Ishikawa (cell line): ENCODE data around the gene BBIP1.

ENCODE experiments used
- CREB1 ChIP-seq: IDR thresholded peaks from 2 replicates; pipeline ENCODE4 v1.6.1; 2012; ENCODE audit warnings: low read depth
- EGR1 ChIP-seq: IDR thresholded peaks from 2 replicates; pipeline ENCODE4 v1.6.1; 2012
- EP300 ChIP-seq: IDR thresholded peaks from 2 replicates; pipeline ENCODE4 v1.6.1; 2012; ENCODE audit warnings: borderline replicate concordance
- FOXM1 ChIP-seq: IDR thresholded peaks from 2 replicates; pipeline ENCODE4 v1.6.1; 2012; ENCODE audit warnings: low read depth, borderline replicate concordance
- MAX ChIP-seq: IDR thresholded peaks from 2 replicates; pipeline ENCODE4 v1.6.1; 2012
- RAD21 ChIP-seq: IDR thresholded peaks from 2 replicates; pipeline ENCODE4 v1.6.1; 2012; ENCODE audit warnings: low read depth
- REST ChIP-seq: IDR thresholded peaks from 2 replicates; pipeline ENCODE4 v1.6.1; 2012; ENCODE audit warnings: low read depth, mild to moderate bottlenecking
- TAF1 ChIP-seq: IDR thresholded peaks from 2 replicates; pipeline ENCODE4 v1.6.1; 2012; ENCODE audit warnings: low read depth, mild to moderate bottlenecking
- TCF12 ChIP-seq: IDR thresholded peaks from 2 replicates; pipeline ENCODE4 v1.6.1; 2012; ENCODE audit warnings: low read depth
- USF1 ChIP-seq: IDR thresholded peaks from 2 replicates; pipeline ENCODE4 v1.6.1; 2012
- YY1 ChIP-seq: IDR thresholded peaks from 2 replicates; pipeline ENCODE4 v1.6.1; 2012; ENCODE audit warnings: low read depth
- ZBTB7A ChIP-seq: IDR thresholded peaks from 2 replicates; pipeline ENCODE4 v1.6.1; 2012; ENCODE audit warnings: low read depth

GRCh38 chr10:110881247-110881646, 37.7 kb downstream of the BBIP1 start:
- no peak for TF ChIP-seq TAF1
- no peak for TF ChIP-seq EP300
- no peak for TF ChIP-seq YY1
- TF ChIP-seq USF1, result no peak
- no peak for TF ChIP-seq RAD21
- no peak for TF ChIP-seq EGR1
- no peak for TF ChIP-seq TCF12
- no peak for TF ChIP-seq REST
- no peak for TF ChIP-seq MAX
- TF ChIP-seq FOXM1, result no peak
- TF ChIP-seq ZBTB7A, result no peak
- no peak for TF ChIP-seq CREB1
